GM18517 (cell line): ENCODE results near the gene RPRML.

ENCODE experiments used
- ATAC-seq: cut with Tn5 transposase; IDR thresholded peaks from one replicate; pipeline ENCODE4 v1.9.1; 2021; ENCODE audit warnings: mild to moderate bottlenecking, moderate library complexity; ENCODE audit not compliant: unreplicated experiment

RPRML gene

DNA sequence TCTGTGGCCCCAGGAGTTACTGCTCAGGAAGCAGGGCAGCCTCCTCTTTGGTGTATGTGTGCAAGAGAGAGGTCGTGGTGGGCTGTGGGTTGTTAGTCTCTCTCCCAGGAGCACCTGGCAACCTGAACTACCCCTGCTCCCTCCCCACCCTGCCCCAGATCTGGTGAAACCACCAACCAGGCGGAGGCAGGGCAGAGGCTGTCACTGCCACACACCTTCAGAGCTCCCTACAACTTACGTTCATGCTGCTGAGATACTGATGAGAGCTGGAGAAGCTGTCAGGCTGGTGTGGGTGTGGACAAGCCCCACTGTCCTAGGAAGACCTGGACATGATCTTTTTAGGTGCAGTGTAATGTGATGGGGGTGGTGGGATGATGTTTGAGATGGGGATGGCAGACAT lies 31.8 kb downstream of the RPRML start:
- no peak for ATAC-seq

GRCh38 chr17:46944931-46945330 lies 34.1 kb downstream of the RPRML start:
- ATAC-seq = no peak

GRCh38 chr17:46943501-46944393 lies 35.3 kb downstream of the RPRML start:
- no peak for ATAC-seq

- ATAC-seq = no peak
Measured at GRCh38 chr17:46943218-46943500, 35.9 kb downstream of the RPRML start.

DNA sequence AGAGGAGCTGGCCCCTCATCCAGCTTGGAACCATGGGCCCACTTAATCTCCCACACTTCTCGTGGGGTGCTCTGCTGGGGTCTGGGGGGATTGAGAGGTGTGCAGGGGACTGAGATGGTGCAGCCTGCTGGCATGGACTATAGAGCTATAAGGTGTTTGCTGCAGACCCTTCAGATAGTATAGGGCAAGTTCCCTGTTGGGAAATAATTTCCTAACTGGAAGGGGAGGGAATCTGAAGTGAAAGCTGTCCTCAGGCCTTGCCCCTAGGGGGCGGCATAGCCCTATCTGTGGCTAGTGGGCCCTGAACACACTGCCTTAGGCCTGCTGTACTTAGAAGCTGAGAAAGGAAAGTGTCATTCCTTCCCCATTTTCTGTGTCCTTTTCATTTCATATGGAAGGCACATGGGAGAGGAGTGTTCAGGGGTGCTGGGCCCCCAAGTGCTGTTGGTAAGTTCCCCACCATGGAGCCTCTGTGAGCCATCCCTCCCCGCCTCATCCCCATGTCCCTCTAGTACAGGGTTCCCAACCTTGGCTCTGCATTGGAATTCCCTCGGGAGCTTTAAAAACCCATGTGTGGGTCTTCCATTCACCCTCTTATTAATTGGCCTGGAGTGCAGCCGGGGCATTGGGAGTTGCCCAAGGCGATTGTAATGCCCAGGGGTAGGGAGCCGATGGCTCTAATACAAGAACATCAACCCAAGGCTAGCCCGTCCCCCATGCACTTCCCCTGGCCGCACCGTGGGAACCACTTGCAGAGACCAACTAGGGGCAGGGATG lies 36.4 kb downstream of the RPRML start:
- no peak for ATAC-seq

- ATAC-seq = peak; percentile 66
Measured at GRCh38 chr17:46940692-46941404, 38.2 kb downstream of the RPRML start.

GRCh38 chr17:46935658-46936266 lies 43.3 kb downstream of the RPRML start:
- no peak for ATAC-seq

DNA sequence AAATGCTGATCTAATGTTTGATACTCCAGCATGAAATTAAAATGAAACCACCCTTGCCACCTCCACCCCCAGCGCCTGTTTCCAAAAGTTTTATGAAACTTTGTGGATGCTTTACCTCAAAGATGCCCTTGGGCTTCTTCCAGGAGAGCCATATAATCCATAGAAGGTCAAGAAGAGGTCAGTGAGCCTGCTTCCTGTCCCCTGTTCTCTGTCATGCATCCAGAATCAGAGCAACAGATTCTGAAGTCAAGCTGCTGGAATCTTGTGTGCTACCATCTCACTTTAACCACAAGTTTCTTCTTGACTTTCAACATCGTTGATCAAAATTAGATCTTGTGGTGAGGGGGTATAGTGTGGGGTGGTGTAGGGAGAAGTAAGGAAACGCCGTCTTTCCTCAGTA lies 47.5 kb downstream of the RPRML start:
- ATAC-seq = no peak

GRCh38 chr17:46930051-46930450 lies 49.0 kb downstream of the RPRML start:
- ATAC-seq = no peak

- ATAC-seq = no peak
Measured at GRCh38 chr17:46929413-46929812, 49.6 kb downstream of the RPRML start.

GRCh38 chr17:46928467-46929261 lies 50.4 kb downstream of the RPRML start:
- ATAC-seq = no peak
